GM18867 (cell line): ENCODE measurements around the gene PSD.

Source experiments
- ATAC-seq: cut with Tn5 transposase; IDR thresholded peaks from one replicate; pipeline ENCODE4 v1.9.1; 2021; ENCODE audit warnings: mild to moderate bottlenecking, moderate library complexity; ENCODE audit not compliant: unreplicated experiment

PSD gene

DNA sequence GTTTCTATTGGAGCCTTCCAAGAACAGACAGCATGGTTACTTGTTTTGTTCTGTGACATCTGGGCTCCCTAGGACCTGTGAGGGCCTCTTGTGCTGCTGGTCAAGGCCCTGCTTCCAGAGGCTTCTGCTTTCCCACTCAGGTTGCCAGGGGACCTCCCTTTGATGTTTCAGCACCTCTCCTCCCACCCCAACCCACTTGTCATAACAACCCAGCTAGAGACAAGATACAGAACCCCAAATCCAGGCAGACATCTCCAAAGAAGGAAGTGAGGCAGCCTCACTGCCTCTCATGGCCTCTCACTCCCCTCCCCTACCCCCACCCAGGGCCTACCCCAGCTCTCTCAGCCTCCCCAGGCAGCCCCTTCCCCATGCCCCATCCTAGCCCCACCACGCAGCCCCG lies 11.8 kb downstream of the PSD start:
- no peak for ATAC-seq

DNA sequence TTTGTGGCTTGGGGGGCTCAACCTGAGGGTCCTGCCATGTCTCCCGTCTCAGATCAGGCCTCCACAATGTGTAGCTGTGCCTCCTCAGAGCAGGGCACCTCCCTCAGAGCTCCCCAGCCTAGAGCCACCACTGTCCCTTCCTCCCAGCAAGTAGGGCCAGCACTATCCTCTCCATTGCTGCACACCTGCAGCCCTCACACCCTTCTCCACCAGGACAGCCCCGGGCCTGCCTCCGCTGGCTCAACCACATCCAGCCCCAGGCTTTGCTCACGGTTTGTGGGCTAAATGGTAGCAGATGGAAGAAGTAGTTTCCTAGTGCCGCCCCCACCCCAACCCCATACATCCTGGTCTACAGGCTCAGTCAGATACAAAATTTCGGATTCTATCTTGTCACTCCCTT lies 13.0 kb downstream of the PSD start:
- no peak for ATAC-seq

DNA sequence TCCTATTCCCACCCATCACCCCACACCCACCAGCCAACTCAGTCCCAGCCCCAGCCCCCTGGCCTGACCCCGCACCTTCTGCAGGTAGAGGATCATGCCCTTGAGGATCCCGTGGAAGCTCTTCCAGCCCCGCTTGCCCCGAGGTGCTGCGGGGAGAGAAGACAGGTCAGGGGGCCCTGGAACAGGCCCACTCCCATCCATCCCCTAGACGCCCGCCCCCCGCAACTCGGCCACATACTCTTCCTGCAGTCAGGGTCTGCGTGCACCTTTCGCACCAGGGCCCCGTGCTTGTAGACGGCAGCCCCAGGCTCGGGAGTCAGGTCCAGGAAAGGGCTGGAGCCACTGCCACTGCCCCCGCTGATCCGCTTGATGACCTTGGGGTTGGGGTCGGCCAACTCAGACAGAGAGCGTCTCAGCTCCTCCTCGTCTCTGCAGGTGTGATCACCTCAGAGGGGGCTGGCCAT lies 13.4 kb downstream of the PSD start:
- ATAC-seq: no peak

DNA sequence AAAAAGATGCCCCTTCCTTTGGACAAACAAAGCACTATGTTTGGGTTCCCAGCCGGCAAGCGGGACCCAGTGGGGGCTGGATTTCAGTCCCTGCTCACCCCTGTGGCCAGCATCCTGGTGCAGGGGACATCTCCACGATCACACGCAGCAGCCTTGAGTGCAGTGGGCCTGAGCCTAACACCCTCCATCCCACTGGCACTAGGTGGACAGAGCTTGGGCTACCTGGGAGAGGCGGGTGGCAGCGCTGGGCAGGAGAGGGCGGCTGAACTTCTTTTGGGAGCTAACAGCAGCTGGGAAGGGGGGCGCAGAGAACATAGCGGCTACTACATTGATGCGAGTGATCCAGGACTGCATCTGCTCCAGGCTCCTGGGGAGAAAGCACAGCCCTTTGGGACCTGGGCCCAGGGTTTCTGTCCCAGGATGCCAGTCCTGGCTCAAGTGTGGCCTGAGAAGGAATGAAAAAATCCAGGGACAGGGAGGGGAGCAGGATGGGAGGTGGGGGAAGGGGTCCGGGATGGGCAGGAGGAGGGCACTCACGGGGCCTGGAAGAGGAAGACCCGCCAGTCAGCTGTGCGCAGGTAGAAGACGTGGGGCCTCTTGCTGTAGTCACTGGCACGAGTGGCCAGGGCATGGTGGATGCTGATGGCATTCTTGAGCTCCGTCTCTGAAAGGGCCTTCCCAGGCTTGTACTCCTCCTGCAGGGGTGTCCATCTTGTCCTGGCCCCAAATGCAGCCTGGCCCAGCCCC lies 14.1 kb downstream of the PSD start:
- ATAC-seq: no peak

DNA sequence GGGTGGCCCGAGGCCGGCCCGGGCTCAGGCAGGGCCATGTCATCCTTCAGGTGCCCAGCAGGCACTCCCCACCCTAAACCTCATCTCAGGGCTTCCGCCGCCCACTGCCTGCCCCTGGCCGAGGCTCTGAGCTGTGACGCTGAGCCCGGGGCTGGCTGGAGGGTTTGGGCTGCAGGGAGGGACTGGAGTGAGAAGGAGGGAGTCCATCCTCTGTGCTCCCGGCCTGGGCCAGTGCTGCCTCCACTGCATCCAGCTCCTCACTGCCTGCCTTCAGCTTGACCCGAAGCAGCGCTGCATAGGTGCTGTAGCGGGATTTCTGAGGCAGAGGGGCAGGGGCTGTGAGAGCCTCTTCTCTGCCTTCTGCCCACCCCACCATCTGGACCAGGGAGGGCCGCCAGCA lies 15.5 kb downstream of the PSD start:
- ATAC-seq: no peak

DNA sequence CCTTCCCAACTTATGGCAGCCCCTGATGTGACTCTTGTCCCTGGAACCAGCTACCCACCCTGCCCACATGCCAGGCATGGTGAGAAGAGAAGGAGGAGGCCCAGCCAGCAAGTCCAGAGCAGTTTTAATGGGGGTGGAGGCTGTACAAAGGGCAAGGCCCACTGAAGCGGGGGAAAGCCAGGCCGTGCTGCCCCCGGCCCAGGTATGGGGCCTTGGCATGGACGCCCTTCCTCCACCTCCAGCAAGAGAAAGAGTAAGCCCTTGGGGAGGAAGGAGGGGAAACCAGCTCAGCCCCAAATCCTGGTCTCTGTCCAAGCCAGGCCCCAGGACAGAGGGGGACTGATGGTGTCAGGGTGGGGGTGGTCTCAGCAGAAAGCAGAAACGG lies 16.1 kb downstream of the PSD start:
- ATAC-seq: no peak

DNA sequence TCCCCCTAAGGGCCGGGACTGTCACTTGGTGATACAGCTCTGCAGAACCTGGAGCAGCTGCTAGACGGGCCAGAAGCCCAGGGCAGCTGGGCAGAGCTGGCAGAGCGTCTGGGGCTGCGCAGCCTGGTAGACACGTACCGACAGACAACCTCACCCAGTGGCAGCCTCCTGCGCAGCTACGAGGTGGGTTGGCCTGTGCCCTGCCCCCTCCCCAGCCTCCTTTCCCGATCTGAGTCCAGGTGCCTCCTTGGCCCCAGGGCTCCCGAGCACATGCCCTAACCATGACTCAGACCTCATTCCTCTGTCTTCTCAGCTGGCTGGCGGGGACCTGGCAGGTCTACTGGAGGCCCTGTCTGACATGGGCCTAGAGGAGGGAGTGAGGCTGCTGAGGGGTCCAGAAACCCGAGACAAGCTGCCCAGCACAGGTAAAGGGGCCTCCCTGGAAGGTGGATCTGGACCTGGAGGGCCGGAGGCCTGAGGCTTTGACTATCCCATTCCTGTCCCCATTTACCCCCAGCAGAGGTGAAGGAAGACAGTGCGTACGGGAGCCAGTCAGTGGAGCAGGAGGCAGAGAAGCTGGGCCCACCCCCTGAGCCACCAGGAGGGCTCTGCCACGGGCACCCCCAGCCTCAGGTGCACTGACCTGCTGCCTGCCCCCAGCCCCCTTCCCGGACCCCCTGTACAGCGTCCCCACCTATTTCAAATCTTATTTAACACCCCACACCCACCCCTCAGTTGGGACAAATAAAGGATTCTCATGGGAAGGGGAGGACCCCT lies 16.7 kb downstream of the PSD start:
- no peak for ATAC-seq

DNA sequence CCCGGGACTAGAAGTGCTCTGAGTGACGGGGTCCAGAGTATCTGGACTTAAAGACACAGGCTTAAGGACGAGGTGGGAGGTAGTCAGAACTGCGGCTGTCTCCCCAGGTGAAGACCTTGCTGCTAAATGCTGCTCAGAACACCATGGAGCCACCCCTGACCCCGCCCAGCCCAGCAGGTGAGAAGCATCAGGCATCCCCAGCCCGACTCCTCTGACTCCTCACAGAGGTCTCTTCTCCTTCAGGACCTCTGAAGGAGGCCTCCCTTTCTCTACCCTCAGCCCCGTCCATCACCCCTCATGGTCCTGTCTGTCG lies 17.3 kb downstream of the PSD start:
- ATAC-seq: no peak

DNA sequence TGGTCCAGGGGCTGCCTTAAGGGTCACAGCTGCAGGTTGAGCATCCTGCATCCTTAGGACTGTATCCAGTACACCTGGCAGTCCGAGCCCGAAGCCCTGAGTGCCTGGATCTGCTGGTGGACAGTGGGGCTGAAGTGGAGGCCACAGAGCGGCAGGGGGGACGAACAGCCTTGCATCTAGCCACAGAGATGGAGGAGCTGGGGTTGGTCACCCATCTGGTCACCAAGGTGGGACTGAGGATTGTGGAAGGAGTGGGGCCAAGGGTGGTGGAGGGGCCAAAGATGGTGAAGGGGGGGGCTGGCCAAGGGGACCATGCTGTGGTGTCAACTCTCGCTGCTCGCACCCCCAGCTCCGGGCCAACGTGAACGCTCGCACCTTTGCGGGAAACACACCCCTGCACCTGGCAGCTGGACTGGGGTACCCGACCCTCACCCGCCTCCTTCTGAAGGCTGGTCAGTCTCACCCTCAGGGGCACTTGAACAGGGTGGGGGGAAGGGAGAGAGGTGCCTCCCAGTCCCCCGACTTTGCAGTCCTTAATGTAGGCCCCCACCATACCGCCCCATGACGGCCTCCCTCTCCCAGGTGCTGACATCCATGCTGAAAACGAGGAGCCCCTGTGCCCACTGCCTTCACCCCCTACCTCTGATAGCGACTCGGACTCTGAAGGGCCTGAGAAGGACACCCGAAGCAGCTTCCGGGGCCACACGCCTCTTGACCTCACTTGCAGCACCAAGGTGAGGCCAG lies 17.8 kb downstream of the PSD start:
- ATAC-seq: no peak

DNA sequence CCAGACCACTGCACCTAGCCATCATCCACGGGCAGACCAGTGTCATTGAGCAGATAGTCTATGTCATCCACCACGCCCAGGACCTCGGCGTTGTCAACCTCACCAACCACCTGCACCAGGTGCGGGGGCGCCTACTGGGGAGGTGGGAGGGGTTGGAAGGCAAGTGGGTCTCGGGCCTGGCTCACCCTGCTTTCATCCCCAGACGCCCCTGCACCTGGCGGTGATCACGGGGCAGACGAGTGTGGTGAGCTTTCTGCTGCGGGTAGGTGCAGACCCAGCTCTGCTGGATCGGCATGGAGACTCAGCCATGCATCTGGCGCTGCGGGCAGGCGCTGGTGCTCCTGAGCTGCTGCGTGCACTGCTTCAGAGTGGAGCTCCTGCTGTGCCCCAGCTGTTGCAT lies 18.5 kb downstream of the PSD start:
- ATAC-seq: no peak

DNA sequence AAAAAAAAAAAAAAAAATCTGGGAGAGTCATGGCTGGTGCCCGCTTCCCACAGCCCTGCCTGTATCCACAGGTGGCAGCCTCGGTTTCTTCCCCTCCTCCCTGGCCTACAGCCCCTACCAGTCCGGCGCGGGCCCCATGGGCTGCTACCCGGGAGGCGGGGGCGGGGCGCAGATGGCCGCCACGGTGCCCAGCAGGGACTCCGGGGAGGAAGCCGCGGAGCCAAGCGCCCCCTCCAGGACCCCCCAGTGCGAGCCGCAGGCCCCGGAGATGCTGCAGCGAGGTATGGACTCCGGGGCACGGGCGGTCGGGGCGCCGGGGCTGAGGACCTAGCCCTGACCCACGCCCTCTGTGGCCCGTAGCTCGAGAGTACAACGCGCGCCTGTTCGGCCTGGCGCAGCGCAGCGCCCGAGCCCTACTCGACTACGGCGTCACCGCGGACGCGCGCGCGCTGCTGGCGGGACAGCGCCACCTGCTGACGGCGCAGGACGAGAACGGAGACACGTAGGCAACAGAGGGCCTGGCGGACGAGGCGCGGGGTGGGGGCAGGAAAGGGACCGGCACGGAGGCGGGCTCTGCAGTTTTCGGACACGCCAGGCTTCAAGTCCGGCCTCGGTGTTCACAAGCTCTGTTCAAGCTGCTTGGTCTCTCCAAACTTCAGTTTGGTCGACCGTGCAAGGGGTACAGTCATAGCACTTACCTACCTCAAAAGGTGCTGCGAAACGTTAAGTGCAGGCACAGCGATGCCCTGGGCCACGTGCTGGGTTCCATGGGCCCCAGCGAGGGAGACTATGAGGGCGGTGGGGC lies 19.2 kb downstream of the PSD start:
- ATAC-seq: peak; percentile 43

DNA sequence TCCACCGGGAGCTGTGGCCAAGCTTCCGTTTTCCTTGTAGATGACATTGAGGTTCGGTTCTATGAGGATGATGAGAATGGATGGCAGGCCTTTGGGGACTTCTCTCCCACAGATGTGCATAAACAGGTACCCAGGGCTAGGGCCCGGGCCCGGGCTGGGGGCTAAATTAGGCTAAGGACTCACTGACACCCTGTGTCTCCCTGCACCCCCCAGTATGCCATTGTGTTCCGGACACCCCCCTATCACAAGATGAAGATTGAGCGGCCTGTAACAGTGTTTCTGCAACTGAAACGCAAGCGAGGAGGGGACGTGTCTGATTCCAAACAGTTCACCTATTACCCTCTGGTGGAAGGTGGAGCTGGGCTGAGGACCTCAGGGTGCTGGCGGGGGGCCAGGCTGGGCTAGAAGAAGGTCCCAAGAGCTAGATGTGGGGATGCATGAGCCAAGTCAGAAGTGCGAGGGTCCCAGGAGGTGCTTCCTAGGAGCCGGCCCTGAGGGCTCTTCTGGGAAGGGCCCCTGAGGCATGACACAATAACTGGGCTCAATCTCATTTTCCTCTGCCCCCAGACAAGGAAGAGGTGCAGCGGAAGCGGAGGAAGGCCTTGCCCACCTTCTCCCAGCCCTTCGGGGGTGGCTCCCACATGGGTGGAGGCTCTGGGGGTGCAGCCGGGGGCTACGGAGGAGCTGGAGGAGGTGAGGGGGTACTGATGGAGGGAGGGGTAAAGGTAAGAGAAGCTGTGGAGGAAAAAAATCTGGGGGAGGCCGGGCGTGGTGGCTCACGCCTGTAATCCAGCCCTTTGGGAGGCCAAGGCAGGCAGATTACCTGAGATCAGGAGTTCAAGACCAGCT lies 20.2 kb downstream of the PSD start:
- ATAC-seq: no peak

DNA sequence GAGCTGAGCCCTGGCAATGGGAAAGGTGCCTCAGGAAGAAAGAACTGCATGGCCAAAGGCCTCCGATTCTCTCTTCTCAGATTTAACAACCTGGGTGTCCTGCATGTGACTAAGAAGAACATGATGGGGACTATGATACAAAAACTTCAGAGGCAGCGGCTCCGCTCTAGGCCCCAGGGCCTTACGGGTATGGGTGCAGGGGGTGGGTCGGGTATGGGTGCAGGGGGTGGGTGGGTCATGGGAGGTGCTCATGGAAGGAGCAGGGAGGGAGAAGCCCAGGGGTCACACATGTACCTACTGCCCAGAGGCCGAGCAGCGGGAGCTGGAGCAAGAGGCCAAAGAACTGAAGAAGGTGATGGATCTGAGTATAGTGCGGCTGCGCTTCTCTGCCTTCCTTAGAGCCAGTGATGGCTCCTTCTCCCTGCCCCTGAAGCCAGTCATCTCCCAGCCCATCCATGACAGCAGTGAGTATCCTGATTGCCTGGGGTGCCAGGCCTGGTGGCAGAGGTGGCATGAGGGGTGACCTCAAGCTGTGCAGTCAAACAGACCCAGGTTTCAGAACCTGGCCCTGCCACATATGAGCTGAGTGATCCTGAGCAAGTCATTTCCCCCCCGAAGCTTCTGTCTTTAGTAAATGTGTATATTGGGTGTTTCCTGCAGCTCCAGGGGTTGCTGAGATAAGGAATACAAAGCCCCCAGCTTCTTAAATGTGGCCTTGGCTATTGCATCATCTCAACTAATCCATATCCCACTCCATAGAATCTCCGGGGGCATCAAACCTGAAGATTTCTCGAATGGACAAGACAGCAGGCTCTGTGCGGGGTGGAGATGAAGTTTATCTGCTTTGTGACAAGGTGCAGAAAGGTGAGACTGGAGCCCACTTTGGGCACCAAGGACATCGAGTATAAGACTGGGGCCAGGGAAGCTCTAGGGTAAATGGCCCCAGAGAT lies 21.1 kb downstream of the PSD start:
- ATAC-seq: no peak

DNA sequence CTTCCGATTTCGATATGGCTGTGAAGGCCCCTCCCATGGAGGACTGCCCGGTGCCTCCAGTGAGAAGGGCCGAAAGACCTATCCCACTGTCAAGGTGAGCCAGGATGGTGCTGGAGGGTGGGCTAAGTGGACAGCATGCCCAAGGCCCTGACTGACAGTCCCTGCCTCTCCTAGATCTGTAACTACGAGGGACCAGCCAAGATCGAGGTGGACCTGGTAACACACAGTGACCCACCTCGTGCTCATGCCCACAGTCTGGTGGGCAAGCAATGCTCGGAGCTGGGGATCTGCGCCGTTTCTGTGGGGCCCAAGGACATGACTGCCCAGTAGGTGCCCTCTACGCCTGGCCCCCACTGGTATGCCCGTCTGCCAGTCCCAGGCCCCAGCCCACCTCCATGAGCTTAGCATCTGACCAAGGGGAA lies 21.8 kb downstream of the PSD start:
- ATAC-seq: no peak

DNA sequence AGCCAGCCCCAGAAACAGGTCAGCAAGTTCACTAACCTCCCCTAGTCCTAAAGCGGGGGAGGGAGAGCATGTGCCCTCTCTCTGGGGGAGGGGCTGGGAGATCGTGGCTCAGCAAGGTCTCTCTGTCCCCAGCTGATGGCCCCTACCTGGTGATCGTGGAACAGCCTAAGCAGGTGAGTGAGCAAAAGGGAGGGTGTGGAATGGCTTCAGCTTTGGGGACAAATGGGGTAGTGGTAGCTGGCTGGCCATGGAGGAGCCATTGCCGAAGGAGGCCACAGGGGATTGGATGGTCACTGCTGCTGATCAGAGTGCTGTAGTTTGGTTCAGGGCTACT lies 22.3 kb downstream of the PSD start:
- ATAC-seq: no peak

DNA sequence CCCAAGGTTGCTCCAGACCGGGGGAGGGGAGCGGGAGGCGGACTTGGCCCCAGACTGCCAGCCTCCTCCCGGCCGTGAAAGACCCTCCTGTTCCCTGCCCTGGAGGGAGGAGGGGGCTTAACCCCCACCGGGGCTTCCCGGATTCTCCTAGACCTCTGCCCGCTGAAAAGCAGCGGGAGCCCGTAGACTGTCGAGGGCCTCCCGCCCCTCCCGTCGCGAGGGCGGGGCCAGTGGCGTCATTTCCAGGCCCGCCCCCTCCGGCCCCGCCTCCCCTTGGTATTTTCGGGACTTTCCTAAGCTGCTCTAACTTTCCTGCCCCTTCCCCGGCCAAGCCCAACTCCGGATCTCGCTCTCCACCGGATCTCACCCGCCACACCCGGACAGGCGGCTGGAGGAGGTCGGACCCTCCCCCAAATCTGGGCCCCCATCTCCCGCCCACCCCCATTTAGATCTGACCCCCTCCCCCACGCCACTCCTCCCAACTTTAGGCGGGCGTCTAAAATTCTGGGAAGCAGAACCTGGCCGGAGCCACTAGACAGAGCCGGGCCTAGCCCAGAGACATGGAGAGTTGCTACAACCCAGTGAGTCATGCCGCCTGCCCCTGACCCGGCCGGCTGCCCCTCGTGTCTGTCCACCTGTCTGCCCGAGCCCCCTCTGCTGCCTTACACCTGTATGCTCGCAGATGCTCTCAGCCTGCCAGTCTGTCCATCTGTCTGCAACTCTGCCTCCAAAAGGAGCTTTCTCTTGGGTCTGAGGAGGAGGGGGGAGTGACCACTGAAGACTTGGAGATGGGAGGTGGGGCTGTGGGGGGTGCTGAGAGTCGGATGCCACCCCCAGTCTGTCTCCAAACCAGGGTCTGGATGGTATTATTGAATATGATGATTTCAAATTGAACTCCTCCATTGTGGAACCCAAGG lies 22.9 kb downstream of the PSD start, which contains the start of gene NFKB2:
Gene NFKB2, plus strand, starts transcription at position 306 of the 917 bp plus-strand sequence. Its CDS starts 255 bp downstream, at position 561.
- peak; percentile 25 for ATAC-seq

DNA sequence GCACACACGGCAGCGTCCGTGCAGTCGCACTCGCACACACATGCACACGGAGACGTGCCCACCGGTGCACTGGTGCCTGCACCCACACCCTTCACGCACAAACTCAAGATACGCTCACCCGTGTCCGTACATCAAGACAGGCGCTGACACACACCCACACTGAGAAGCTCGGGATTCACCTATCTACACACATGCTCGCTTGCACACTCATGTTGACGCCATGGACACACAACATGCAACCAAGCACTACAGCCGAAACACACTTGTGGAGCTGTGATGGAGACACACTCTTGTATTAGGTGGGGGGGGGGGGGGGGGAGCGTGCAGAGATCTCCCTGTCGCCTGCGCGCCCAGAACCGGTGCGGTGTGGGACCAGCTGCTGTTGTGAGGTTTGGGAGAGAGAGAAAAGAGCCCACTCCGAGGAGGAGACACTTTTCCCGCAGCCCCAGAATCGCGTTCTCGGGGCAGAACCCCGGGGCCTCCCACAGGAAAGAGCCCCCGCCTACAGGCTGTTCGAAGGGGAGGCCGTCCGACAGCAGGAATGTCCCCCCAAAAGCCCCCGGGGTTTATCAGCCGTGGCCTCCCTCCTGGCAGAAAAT lies 23.7 kb downstream of the PSD start:
- ATAC-seq: peak; percentile 1
